Chondrocyte (in vitro differentiated cells): ENCODE data around the gene HID1. TPM values are rescaled to one million over a fixed set of nuclear protein-coding genes. Genes with fewer than 3 reads are reported as not detected.

ENCODE experiments used
- DNase-seq: peaks from one replicate; pipeline ENCODE4 v3.0.0; 2021; ENCODE audit warnings: mixed read lengths, low spot score
- H3K27ac Mint-ChIP-seq: one replicate; pipeline ENCODE4 v1.8.0; 2021; ENCODE audit warnings: mild to moderate bottlenecking, moderate library complexity, mixed read lengths; ENCODE audit not compliant: unreplicated experiment
- H3K27me3 Mint-ChIP-seq: 2 replicates; pipeline ENCODE4 v1.8.0; 2021; ENCODE audit warnings: low read depth, mixed read lengths
- H3K36me3 Mint-ChIP-seq: 2 replicates; pipeline ENCODE4 v1.8.0; 2021; ENCODE audit warnings: low read depth, mixed read lengths
- H3K4me1 Mint-ChIP-seq: 2 replicates; pipeline ENCODE4 v1.8.0; 2021; ENCODE audit warnings: low read depth, mild to moderate bottlenecking, mixed read lengths
- H3K4me3 Mint-ChIP-seq: one replicate; pipeline ENCODE4 v1.8.0; 2021; ENCODE audit warnings: mild to moderate bottlenecking, moderate library complexity, mixed read lengths; ENCODE audit not compliant: unreplicated experiment
- H3K9me3 Mint-ChIP-seq: 2 replicates; pipeline ENCODE4 v1.8.0; 2021; ENCODE audit warnings: low read depth, mixed read lengths
- total RNA-seq: library from RNA; stranded (reverse); gene quantifications from 3 replicates; pipeline ENCODE4 v1.2.1, GENCODE V29; 2021
- TF ChIP-seq, protein P1 (sequence below): fragments of 200-600 bp; sonication (generic); IDR thresholded peaks from 2 replicates; pipeline ENCODE4 v1.5.0; 2021; ENCODE audit warnings: antibody characterized with exemption, mild to moderate bottlenecking, moderate library complexity

The HID1 gene
- total RNA-seq, 1 donor from 2014 or later: 4.7 TPM

DNA sequence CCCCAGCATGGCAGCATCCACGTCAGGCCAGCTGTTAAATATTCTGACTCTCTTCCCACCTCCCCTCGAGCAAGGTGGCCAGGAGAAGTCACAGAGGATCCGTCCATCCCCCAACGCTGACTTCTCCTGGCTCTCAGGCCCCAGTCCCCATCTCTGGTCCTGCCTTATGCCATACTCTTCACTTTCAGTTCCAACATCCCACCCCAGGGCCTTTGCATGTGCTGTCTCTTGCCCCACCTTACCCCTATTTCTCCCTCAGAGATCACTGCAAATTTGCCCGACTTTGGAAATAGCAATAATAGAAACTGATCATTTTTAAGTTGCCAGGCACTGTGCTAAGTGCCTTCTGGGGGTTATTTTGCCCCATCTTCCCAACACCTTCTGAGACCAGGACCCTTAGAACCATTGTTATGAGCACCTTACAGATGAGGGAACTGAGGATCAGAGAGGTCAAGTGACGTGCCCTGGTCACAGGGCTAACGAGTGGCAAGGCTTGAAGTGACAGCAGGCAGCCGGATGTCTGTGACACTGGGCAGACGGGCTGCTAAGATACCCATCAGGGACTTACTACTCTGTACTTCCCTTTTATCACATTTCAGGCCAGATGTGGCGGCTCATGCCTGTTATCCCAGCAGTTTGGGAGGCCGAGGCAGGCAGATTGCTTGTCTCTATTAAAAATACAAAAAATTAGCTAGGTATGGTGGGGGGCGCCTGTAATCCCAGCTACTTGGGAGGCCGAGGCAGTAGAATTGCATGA, 17.7 kb downstream of the HID1 start:
- H3K27me3 Mint-ChIP-seq: peaks cover 5% of the 10 kb centered on the region
- no peaks in the 10 kb centered on the region for H3K9me3 Mint-ChIP-seq
- no peak overlapping the region for H3K27ac Mint-ChIP-seq
- TF ChIP-seq, protein P1, sequence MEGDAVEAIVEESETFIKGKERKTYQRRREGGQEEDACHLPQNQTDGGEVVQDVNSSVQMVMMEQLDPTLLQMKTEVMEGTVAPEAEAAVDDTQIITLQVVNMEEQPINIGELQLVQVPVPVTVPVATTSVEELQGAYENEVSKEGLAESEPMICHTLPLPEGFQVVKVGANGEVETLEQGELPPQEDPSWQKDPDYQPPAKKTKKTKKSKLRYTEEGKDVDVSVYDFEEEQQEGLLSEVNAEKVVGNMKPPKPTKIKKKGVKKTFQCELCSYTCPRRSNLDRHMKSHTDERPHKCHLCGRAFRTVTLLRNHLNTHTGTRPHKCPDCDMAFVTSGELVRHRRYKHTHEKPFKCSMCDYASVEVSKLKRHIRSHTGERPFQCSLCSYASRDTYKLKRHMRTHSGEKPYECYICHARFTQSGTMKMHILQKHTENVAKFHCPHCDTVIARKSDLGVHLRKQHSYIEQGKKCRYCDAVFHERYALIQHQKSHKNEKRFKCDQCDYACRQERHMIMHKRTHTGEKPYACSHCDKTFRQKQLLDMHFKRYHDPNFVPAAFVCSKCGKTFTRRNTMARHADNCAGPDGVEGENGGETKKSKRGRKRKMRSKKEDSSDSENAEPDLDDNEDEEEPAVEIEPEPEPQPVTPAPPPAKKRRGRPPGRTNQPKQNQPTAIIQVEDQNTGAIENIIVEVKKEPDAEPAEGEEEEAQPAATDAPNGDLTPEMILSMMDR: no peak
- DNase-seq: no peak
- H3K4me1 Mint-ChIP-seq: no peaks in the 10 kb centered on the region
- no peak overlapping the region for H3K4me3 Mint-ChIP-seq
- H3K36me3 Mint-ChIP-seq: no peaks in the 10 kb centered on the region

DNA sequence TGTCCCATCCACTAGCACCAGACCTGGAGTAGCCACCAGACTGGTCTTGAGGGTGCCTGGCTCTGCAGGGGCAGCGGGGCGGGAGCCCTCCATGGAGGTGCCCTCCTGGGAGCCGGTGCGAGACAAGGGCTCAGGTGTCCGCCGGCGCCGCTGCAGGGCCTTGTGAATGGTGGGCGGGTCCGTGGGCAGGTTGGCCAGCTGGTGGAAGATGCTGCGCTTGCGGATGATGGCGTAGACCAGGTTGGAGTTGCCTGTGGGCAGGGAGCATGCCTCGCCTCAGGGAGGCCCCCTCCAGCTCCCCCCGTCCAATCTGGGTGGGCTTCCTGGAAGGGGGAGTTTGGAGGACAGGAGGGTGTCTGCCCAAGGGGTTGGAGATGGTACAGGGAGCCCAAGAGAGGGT, 18.4 kb downstream of the HID1 start:
- Mint-ChIP-seq H3K4me3 (no peak overlapping the region), H3K27ac (no peak overlapping the region), H3K4me1 (no peaks in the 10 kb centered on the region), H3K36me3 (no peaks in the 10 kb centered on the region), H3K27me3 (peaks cover 5% of the 10 kb centered on the region), H3K9me3 (no peaks in the 10 kb centered on the region)
- TF ChIP-seq, protein P1: no peak
- DNase-seq: no peak

DNA sequence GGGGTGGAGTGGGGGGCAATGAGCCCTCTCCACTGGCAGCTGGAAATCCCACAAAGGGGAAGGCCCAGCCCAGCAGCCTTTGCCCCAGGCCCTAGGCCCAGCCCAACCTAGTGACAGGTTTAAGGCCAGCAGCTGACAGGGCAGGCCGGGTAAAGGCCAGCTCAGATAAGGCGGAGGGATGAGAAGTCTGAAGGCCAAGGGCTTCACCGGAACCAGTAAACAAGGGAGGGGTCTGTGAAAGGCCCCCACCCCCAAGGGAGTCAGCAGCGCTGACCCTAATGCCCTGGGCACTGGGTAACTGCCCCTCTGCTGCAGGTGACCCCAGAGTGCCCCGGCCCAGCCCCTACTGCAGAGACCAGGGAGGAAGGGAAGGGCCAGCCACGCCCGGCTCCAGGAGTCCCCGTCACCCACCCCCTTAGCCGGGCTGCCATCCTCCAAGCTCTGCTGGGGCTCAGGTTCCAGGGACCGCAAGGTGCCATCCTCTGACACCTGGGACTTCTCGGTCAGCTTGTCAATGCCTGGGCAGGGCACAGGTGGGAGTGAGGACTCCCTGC, 19.3 kb downstream of the HID1 start:
- Mint-ChIP-seq H3K36me3 (no peaks in the 10 kb centered on the region), H3K9me3 (no peaks in the 10 kb centered on the region), H3K4me1 (no peaks in the 10 kb centered on the region)

DNA sequence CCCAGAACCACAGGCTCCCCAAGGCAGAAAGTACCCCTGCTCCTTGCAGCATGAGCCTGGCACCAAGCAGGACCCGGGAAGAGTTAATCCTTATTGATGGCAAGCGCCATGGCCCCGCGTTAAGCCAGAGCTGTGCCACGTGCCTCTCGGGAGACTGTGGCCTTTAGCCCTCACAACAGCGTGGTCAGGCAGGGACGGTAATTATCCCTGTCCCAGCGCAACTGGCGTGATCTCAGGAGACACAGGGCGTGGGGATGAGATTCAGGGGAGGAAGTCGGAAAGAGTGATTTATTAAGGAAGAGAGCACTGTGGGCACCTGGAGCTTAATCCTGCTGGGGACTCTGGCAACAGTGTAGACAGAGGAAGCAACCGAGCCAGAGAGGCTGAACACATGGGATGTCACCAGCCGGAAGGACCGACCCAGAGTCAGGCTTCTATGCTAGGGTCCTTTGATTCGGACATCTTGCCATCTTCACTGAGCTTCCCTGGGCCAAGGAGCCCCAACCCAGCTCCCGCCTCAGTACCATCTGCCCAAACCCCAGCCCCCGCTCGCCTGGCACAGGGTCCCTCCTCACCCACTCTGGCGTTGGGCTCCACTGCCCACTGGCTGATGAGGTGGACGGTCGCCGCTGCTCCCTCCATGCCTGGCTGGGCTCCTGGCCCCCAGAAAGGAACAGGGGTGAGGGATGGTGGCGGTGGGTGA, 20.0 kb downstream of the HID1 start:
- H3K36me3 Mint-ChIP-seq: no peaks in the 10 kb centered on the region
- H3K9me3 Mint-ChIP-seq: no peaks in the 10 kb centered on the region
- no peak overlapping the region for H3K27ac Mint-ChIP-seq
- H3K4me1 Mint-ChIP-seq: no peaks in the 10 kb centered on the region
- no peak for DNase-seq
- H3K4me3 Mint-ChIP-seq: no peak overlapping the region
- TF ChIP-seq, protein P1: no peak
- H3K27me3 Mint-ChIP-seq: peaks cover 15% of the 10 kb centered on the region

More for the DNA sequence above, 19.3 kb downstream of the HID1 start:
- Mint-ChIP-seq H3K4me3 (no peak overlapping the region), H3K27me3 (peaks cover 8% of the 10 kb centered on the region), H3K27ac (no peak overlapping the region)
- TF ChIP-seq, protein P1: no peak
- DNase-seq: no peak

DNA sequence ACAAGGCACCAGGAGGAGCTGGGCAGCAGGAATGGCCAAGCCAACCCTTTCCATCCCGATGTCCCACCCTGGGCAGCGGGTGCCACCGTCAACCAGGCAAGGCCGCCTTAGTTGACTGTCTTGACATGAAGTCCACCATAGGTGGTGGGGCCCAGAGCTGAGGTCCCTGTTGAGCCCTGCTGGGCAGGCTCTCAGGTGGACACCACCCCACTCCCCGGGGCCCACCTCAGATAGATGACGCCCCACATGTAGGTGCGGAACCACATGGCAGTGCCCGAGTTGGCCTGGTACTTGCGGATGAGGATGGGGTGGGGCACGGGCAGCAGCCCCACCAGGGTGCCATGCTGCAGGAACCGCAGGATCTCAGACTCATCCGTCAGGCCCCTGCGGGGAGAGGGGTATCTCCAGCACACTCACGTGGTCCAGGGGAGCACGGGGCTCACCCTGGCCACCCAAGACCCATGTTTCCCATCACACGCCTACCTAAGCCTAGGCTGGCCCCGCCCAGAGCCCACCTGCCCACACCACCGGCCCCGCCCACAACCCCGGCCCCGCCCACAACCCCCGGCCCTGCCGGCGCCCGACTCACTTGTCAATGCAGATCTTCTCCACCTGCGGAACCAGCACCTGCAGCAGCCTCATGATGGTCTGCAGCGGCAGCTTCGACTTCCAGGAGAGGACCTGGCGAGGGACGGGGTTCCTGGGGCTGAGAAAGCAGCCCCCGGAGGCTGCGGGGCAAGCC, 20.7 kb downstream of the HID1 start:
- no peak overlapping the region for H3K27ac Mint-ChIP-seq
- no peaks in the 10 kb centered on the region for H3K9me3 Mint-ChIP-seq
- DNase-seq: no peak
- H3K4me1 Mint-ChIP-seq: no peaks in the 10 kb centered on the region
- H3K4me3 Mint-ChIP-seq: no peak overlapping the region
- peaks cover 16% of the 10 kb centered on the region for H3K27me3 Mint-ChIP-seq
- TF ChIP-seq, protein P1: no peak
- no peaks in the 10 kb centered on the region for H3K36me3 Mint-ChIP-seq
